GM12878 (cell line): Measurements from ENCODE around the gene OTOG.

Source experiments
- FOXM1 ChIP-seq: IDR thresholded peaks from 2 replicates; pipeline ENCODE4 v1.6.1; 2012; ENCODE audit warnings: low read depth, mild to moderate bottlenecking, inconsistent platforms, low read length, moderate library complexity
- GATAD2B ChIP-seq: fragments of 450-650 bp; conservative IDR thresholded peaks from 2 replicates; pipeline ENCODE4 v1.6.1; 2017; ENCODE audit warnings: low read depth, mild to moderate bottlenecking, moderate library complexity
- POLR2A ChIP-seq: IDR thresholded peaks from 2 replicates; pipeline ENCODE4 v1.6.1; 2011; ENCODE audit warnings: low read depth, mild to moderate bottlenecking, low read length
- TAF1 ChIP-seq: IDR thresholded peaks from 2 replicates; pipeline ENCODE4 v1.6.1; 2011; ENCODE audit warnings: mild to moderate bottlenecking, low read depth, low read length, borderline replicate concordance
- YY1 ChIP-seq: IDR thresholded peaks from 2 replicates; pipeline ENCODE4 v1.6.1; 2011; ENCODE audit warnings: low read depth, mild to moderate bottlenecking, low read length
- TF ChIP-seq, protein P1 (sequence below), 3 experiments: IDR thresholded peaks in 2 of 3; conservative IDR thresholded peaks in 1 of 3; 2 replicates each; pipeline ENCODE4 v1.5.1; 2011; ENCODE audit warnings: low read depth in 3 of 3, low read length in 3 of 3, mild to moderate bottlenecking in 3 of 3, control low read depth in 2 of 3, moderate library complexity in 2 of 3, inconsistent platforms in 1 of 3, mixed read lengths in 1 of 3; ENCODE audit not compliant: control insufficient read depth in 2 of 3, insufficient read depth in 1 of 3; ENCODE audit errors: extremely low read depth in 1 of 3
- TF ChIP-seq, protein P2 (sequence below): fragments of 450-650 bp; IDR thresholded peaks from 2 replicates; pipeline ENCODE4 v1.6.1; 2017; ENCODE audit warnings: mild to moderate bottlenecking

DNA sequence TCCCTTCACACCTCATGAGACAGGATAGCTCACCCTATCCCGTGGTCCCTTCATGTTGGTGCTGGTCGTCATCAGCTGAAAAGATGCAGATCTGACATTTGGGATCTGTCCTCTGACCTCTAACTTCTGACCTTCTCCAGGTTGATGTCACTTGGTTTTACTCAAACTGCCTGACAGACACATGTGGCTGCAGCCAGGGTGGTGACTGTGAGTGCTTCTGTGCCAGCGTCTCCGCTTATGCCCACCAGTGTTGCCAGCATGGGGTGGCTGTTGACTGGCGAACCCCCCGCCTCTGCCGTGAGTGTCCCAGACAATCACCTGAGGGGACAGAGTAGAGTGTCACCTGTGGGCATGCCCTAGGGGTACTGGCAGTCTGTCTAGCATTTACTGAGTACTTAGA lies 49.7 kb downstream of the OTOG start:
- no peak for TF ChIP-seq FOXM1
- TF ChIP-seq POLR2A, result no peak
- TF ChIP-seq, protein P1, sequence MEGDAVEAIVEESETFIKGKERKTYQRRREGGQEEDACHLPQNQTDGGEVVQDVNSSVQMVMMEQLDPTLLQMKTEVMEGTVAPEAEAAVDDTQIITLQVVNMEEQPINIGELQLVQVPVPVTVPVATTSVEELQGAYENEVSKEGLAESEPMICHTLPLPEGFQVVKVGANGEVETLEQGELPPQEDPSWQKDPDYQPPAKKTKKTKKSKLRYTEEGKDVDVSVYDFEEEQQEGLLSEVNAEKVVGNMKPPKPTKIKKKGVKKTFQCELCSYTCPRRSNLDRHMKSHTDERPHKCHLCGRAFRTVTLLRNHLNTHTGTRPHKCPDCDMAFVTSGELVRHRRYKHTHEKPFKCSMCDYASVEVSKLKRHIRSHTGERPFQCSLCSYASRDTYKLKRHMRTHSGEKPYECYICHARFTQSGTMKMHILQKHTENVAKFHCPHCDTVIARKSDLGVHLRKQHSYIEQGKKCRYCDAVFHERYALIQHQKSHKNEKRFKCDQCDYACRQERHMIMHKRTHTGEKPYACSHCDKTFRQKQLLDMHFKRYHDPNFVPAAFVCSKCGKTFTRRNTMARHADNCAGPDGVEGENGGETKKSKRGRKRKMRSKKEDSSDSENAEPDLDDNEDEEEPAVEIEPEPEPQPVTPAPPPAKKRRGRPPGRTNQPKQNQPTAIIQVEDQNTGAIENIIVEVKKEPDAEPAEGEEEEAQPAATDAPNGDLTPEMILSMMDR (IDR thresholded peaks at IDR 0.05 in 2 of 3, conservative IDR thresholded peaks at IDR 0.05 in 1 of 3; ENCODE audit: control insufficient read depth in 2 of 3, extremely low read depth in 1 of 3, insufficient read depth in 1 of 3, low read depth in 3 of 3, low read length in 3 of 3), result no peak
- TF ChIP-seq TAF1, result no peak
- no peak for TF ChIP-seq GATAD2B
- TF ChIP-seq YY1, result no peak
- TF ChIP-seq, protein P2, sequence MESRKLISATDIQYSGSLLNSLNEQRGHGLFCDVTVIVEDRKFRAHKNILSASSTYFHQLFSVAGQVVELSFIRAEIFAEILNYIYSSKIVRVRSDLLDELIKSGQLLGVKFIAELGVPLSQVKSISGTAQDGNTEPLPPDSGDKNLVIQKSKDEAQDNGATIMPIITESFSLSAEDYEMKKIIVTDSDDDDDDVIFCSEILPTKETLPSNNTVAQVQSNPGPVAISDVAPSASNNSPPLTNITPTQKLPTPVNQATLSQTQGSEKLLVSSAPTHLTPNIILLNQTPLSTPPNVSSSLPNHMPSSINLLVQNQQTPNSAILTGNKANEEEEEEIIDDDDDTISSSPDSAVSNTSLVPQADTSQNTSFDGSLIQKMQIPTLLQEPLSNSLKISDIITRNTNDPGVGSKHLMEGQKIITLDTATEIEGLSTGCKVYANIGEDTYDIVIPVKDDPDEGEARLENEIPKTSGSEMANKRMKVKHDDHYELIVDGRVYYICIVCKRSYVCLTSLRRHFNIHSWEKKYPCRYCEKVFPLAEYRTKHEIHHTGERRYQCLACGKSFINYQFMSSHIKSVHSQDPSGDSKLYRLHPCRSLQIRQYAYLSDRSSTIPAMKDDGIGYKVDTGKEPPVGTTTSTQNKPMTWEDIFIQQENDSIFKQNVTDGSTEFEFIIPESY, result no peak
